GM12872 (cell line): ENCODE results near the gene CMTM2.

Experiments used
- CTCF ChIP-seq: IDR thresholded peaks from 3 replicates; pipeline ENCODE4 v1.5.1; 2011; ENCODE audit warnings: low read depth, mild to moderate bottlenecking, low read length, moderate library complexity; ENCODE audit not compliant: insufficient read depth

The CMTM2 gene

GRCh38 chr16:66592241-66592640, 13.0 kb downstream of the CMTM2 start:
- TF ChIP-seq CTCF, result no peak

- TF ChIP-seq CTCF, result no peak
Measured at GRCh38 chr16:66592814-66593213, 13.6 kb downstream of the CMTM2 start.

GRCh38 chr16:66594739-66595138, 15.5 kb downstream of the CMTM2 start:
- no peak for TF ChIP-seq CTCF

- TF ChIP-seq CTCF, result no peak
Measured at GRCh38 chr16:66596986-66597848, 18.0 kb downstream of the CMTM2 start.

GRCh38 chr16:66598111-66598510, 18.8 kb downstream of the CMTM2 start:
- no peak for TF ChIP-seq CTCF

GRCh38 chr16:66599726-66600125, 20.5 kb downstream of the CMTM2 start:
- TF ChIP-seq CTCF, result no peak

- no peak for TF ChIP-seq CTCF
Measured at GRCh38 chr16:66600477-66600876, 21.2 kb downstream of the CMTM2 start.
